H1 (cell line): ENCODE results near the gene WFDC10B. TPM values are rescaled to one million over a fixed set of nuclear protein-coding genes. Genes with fewer than 3 reads are reported as not detected.

Experiments
- CTCF ChIA-PET: fragments of 300-600 bp; sonication (Branson Sonifier 250); formaldehyde crosslinking; loops from one replicate; lab custom pipeline; 2021; ENCODE audit not compliant: partially characterized antibody; lab: Charles Lee
- POLR2A ChIA-PET: fragments of 300-600 bp; sonication (Branson Sonifier 250); formaldehyde crosslinking; loops from one replicate; lab custom pipeline; 2021; ENCODE audit warnings: inconsistent platforms; ENCODE audit not compliant: partially characterized antibody; lab: Charles Lee
- DNase-seq, 2 experiments: peaks; one replicate each; pipeline versions ENCODE4 v3.0.0 to v3.0.0-alpha.2; 2010 to 2022; ENCODE audit warnings: low spot score in 2 of 2, low read depth in 1 of 2, mixed read lengths in 1 of 2
- FAIRE-seq: peaks from 2 replicates; lab custom pipeline; 2011; peaks lifted over from hg19 to GRCh38; lab: Jason Lieb, UNC
- H2AFZ ChIP-seq: 2 replicates; pipeline ENCODE4 v1.8.1; 2012; ENCODE audit warnings: low read length, inconsistent platforms
- H2AK5ac ChIP-seq: 2 replicates; pipeline ENCODE4 v1.6.1; 2013; ENCODE audit warnings: low read depth, low read length
- H2BK120ac ChIP-seq: replicated peaks from 2 replicates; pipeline ENCODE3; 2013; ENCODE audit warnings: low read depth, low read length, inconsistent platforms
- H2BK12ac ChIP-seq: 2 replicates; pipeline ENCODE4 v1.6.1; 2013; ENCODE audit warnings: low read depth, low read length
- H2BK15ac ChIP-seq: 2 replicates; pipeline ENCODE4 v1.6.1; 2013; ENCODE audit warnings: low read length
- H2BK20ac ChIP-seq: 2 replicates; pipeline ENCODE4 v1.6.1; 2013; ENCODE audit warnings: low read length
- H2BK5ac ChIP-seq: 2 replicates; pipeline ENCODE4 v1.6.1; 2013; ENCODE audit warnings: low read depth, low read length
- H3K14ac ChIP-seq: 2 replicates; pipeline ENCODE4 v1.6.1; 2013; ENCODE audit warnings: inconsistent platforms; ENCODE audit not compliant: insufficient read length
- H3K18ac ChIP-seq: 2 replicates; pipeline ENCODE4 v1.6.1; 2013; ENCODE audit warnings: low read length; ENCODE audit errors: extremely low read depth
- H3K23ac ChIP-seq: 2 replicates; pipeline ENCODE4 v1.6.1; 2013; ENCODE audit warnings: inconsistent platforms; ENCODE audit not compliant: insufficient read length
- H3K23me2 ChIP-seq: 2 replicates; pipeline ENCODE4 v1.6.1; 2013; ENCODE audit warnings: low read depth, low read length
- H3K27ac ChIP-seq: 2 replicates; pipeline ENCODE4 v1.6.1; 2011; ENCODE audit warnings: low read depth, low read length, inconsistent platforms
- H3K27me3 ChIP-seq, 4 experiments: replicated peaks in 1 of 4; 1 replicate in 1 of 4; 2 replicates in 3 of 4; pipeline versions ENCODE4 v1.6.1 to v1.8.1; 2011 to 2013; ENCODE audit warnings: low read length in 3 of 4, mild to moderate bottlenecking in 3 of 4, inconsistent platforms in 2 of 4, mixed read lengths in 2 of 4, moderate library complexity in 1 of 4; ENCODE audit not compliant: control insufficient read depth in 3 of 4, insufficient read depth in 3 of 4; ENCODE audit errors: extremely low read depth in 1 of 4
- H3K36me3 ChIP-seq, 4 experiments: 2 replicates each; pipeline versions ENCODE4 v1.6.1 to v1.8.1; 2011 to 2013; ENCODE audit warnings: mild to moderate bottlenecking in 4 of 4, low read length in 3 of 4, moderate library complexity in 2 of 4, control low read depth in 1 of 4, inconsistent platforms in 1 of 4; ENCODE audit not compliant: insufficient read depth in 4 of 4, control insufficient read depth in 2 of 4
- H3K4ac ChIP-seq: replicated peaks from 2 replicates; pipeline ENCODE3; 2013; ENCODE audit warnings: low read length, low read depth, mixed read lengths, inconsistent platforms; ENCODE audit not compliant: insufficient read length
- H3K4me1 ChIP-seq, 4 experiments: replicated peaks in 1 of 4; 1 replicate in 1 of 4; 2 replicates in 3 of 4; pipeline versions ENCODE4 v1.6.1 to v1.8.1; 2011 to 2013; ENCODE audit warnings: low read length in 3 of 4, inconsistent platforms in 2 of 4, mixed read lengths in 1 of 4; ENCODE audit not compliant: insufficient read depth in 4 of 4, control insufficient read depth in 3 of 4
- H3K4me2 ChIP-seq, 2 experiments: 2 replicates each; pipeline versions ENCODE4 v1.6.1 to v1.8.1; 2011 to 2013; ENCODE audit warnings: low read depth in 2 of 2, low read length in 2 of 2, control low read depth in 1 of 2, inconsistent platforms in 1 of 2, mild to moderate bottlenecking in 1 of 2; ENCODE audit not compliant: insufficient read depth in 1 of 2
- H3K4me3 ChIP-seq, 4 experiments: fragments of 200-600, 300-600 bp in 1 of 4; sonication (generic), shearing (Covaris generic), sonication (Bioruptor Twin) in 1 of 4; 2 replicates each; pipeline versions ENCODE4 v1.5.1 to v1.8.1; 2011 to 2016; ENCODE audit warnings: low read length in 4 of 4, low read depth in 3 of 4, control low read depth in 2 of 4, inconsistent platforms in 2 of 4, mild to moderate bottlenecking in 2 of 4, mixed read lengths in 1 of 4, moderate library complexity in 1 of 4; ENCODE audit not compliant: insufficient read depth in 2 of 4; ENCODE audit errors: extremely low read depth in 1 of 4
- H3K56ac ChIP-seq: replicated peaks from 2 replicates; pipeline ENCODE3; 2013; ENCODE audit warnings: low read depth, mild to moderate bottlenecking, mixed read lengths, low read length, inconsistent platforms; ENCODE audit not compliant: insufficient read length
- H3K79me1 ChIP-seq: 2 replicates; pipeline ENCODE4 v1.6.1; 2013; ENCODE audit warnings: low read depth, low read length, control low read depth
- H3K79me2 ChIP-seq, 2 experiments: 2 replicates each; pipeline versions ENCODE4 v1.6.1 to v1.8.1; 2012 to 2013; ENCODE audit warnings: low read length in 2 of 2, mild to moderate bottlenecking in 2 of 2, inconsistent platforms in 1 of 2; ENCODE audit not compliant: insufficient read depth in 2 of 2, control insufficient read depth in 1 of 2
- H3K9ac ChIP-seq, 4 experiments: replicated peaks in 1 of 4; 1 replicate in 1 of 4; 2 replicates in 3 of 4; pipeline versions ENCODE4 v1.6.1 to v1.8.1; 2011 to 2013; ENCODE audit warnings: low read depth in 3 of 4, low read length in 3 of 4, control low read depth in 2 of 4, mild to moderate bottlenecking in 2 of 4, moderate library complexity in 2 of 4, inconsistent platforms in 1 of 4; ENCODE audit errors: extremely low read depth in 1 of 4
- H3K9me3 ChIP-seq, 2 experiments: 2 replicates each; pipeline versions ENCODE4 v1.6.1 to v1.8.1; 2012 to 2013; ENCODE audit warnings: mild to moderate bottlenecking in 2 of 2, moderate library complexity in 2 of 2, control low read depth in 1 of 2, inconsistent platforms in 1 of 2, low read depth in 1 of 2, low read length in 1 of 2, mixed read lengths in 1 of 2; ENCODE audit not compliant: insufficient read depth in 2 of 2
- H4K20me1 ChIP-seq, 2 experiments: replicated peaks in 1 of 2; 2 replicates each; pipeline versions ENCODE3 to v1.8.1; 2011 to 2013; ENCODE audit warnings: inconsistent platforms in 2 of 2, low read length in 2 of 2, mild to moderate bottlenecking in 1 of 2; ENCODE audit not compliant: insufficient read depth in 2 of 2, control insufficient read depth in 1 of 2
- H4K5ac ChIP-seq: 2 replicates; pipeline ENCODE4 v1.6.1; 2013; ENCODE audit warnings: low read length, low read depth, mixed read lengths, inconsistent platforms; ENCODE audit not compliant: insufficient read length
- H4K8ac ChIP-seq: 2 replicates; pipeline ENCODE4 v1.8.0; 2013; ENCODE audit warnings: mild to moderate bottlenecking, moderate library complexity, low read length, inconsistent platforms; ENCODE audit not compliant: insufficient read depth; ENCODE audit errors: extremely low read depth
- H4K91ac ChIP-seq: replicated peaks from 2 replicates; pipeline ENCODE3; 2013; ENCODE audit warnings: low read length, mixed read lengths, inconsistent platforms; ENCODE audit not compliant: insufficient read length
- BACH1 ChIP-seq: IDR thresholded peaks from 2 replicates; pipeline ENCODE4 v1.6.1; 2012; ENCODE audit warnings: low read length, improper control_type of control experiment
- BCL11A ChIP-seq, 2 experiments: IDR thresholded peaks; one replicate each; pipeline ENCODE4 v1.6.1; 2011; ENCODE audit warnings: low read depth in 2 of 2, low read length in 2 of 2, mild to moderate bottlenecking in 2 of 2
- JUN ChIP-seq: IDR thresholded peaks from 2 replicates; pipeline ENCODE4 v1.6.1; 2011; ENCODE audit warnings: low read depth, mild to moderate bottlenecking, improper control_type of control experiment, low read length
- NRF1 ChIP-seq: IDR thresholded peaks from 2 replicates; pipeline ENCODE4 v1.6.1; 2011; ENCODE audit warnings: mild to moderate bottlenecking, low read depth, low read length, improper control_type of control experiment
- POLR2A ChIP-seq, 2 experiments: IDR thresholded peaks; 1 replicate in 1 of 2; 2 replicates in 1 of 2; pipeline ENCODE4 v1.6.1; 2011; ENCODE audit warnings: low read depth in 2 of 2, low read length in 2 of 2, mild to moderate bottlenecking in 2 of 2; ENCODE audit errors: control extremely low read depth in 1 of 2
- SAP30 ChIP-seq: fragments of 300-600 bp; sonication (generic); IDR thresholded peaks from 2 replicates; pipeline ENCODE4 v1.7.1; 2012; ENCODE audit warnings: low read length, moderate library complexity, mild to moderate bottlenecking, inconsistent platforms; ENCODE audit not compliant: insufficient read depth, insufficient replicate concordance
- SP2 ChIP-seq: IDR thresholded peaks from 2 replicates; pipeline ENCODE4 v1.6.1; 2012; ENCODE audit warnings: mild to moderate bottlenecking, low read length, inconsistent platforms
- SP4 ChIP-seq: IDR thresholded peaks from 2 replicates; pipeline ENCODE4 v1.6.1; 2012; ENCODE audit warnings: low read length, inconsistent platforms
- SRF ChIP-seq: IDR thresholded peaks from 2 replicates; pipeline ENCODE4 v1.6.1; 2011; ENCODE audit warnings: mild to moderate bottlenecking, low read depth, low read length, moderate library complexity
- TBP ChIP-seq: IDR thresholded peaks from 2 replicates; pipeline ENCODE4 v1.6.1; 2011; ENCODE audit warnings: low read depth, low read length, improper control_type of control experiment
- YY1 ChIP-seq: IDR thresholded peaks from 2 replicates; pipeline ENCODE4 v1.6.1; 2011; ENCODE audit warnings: low read depth, mild to moderate bottlenecking, low read length
- polyA plus RNA-seq, 7 experiments: library from polyadenylated mRNA; depleted of rRNA in 3 of 7; stranded (reverse) in 5 of 7; unstranded in 2 of 7; fragments of >200 nt in 5 of 7; fragments of 200-250 nt in 2 of 7; gene quantifications; 1 replicate in 5 of 7; 2 replicates in 1 of 7; 4 replicates in 1 of 7; pipeline versions ENCODE4 v1.2.1 to v1.2.3, GENCODE V29; 2011 to 2013; ENCODE audit warnings: missing spikeins in 2 of 7, mixed read lengths in 2 of 7
- total RNA-seq: library from RNA; stranded (reverse); fragmentation: NEBNext Ultra II Directional; extraction: Animal tissue kit (Norgen Biotek cat#: 25700); gene quantifications from 2 replicates; pipeline ENCODE4 v1.2.1, GENCODE V29; 2021

WFDC10B gene
- total and polyA plus RNA-seq, 2 of the 8 experiments (the other 6 are each of a cell fraction or from before 2014, with no cell fraction given), result 0.21 to 0.54 TPM

DNA sequence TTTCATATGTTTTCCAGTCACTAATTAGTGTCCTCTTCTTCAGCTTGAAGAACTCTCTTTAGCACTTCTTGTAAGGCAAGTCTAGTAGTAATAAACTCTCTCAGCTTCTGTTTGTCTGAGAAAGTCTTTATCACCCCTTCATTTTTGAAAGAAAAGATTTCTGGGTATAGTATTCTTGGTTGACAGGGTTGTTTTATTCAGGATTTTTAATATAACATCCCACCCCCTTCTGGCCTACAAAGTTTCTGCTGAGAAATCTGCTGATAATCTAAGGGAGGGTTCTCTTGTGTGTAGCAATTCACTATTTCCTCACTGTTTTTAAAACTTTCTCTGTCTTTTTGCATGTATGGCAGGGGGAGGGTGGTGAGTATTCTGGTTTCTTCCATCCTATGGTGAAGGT, 25.2 kb downstream of the WFDC10B start:
- TF ChIP-seq BACH1 (no peak), SRF (no peak), NRF1 (no peak), SP2 (no peak), SP4 (no peak), YY1 (no peak), BCL11A (IDR thresholded peaks at IDR 0.05; ENCODE audit: low read depth in 2 of 2, low read length in 2 of 2) (no peak), JUN (no peak), SAP30 (no peak), TBP (no peak), POLR2A (IDR thresholded peaks at IDR 0.05; ENCODE audit: control extremely low read depth in 1 of 2, low read depth in 2 of 2, low read length in 2 of 2) (no peak)
- TF ChIP-seq, all 59 proteins: peak for 0
- Histone ChIP-seq H4K20me1 (no peaks in the 10 kb centered on the region), H3K18ac (no peak overlapping the region), H3K27ac (no peak overlapping the region), H2BK15ac (no peak overlapping the region), H3K27me3 (no peaks in the 10 kb centered on the region), H3K4me3 (no peak overlapping the region), H3K56ac (no peak overlapping the region), H3K4me2 (no peak overlapping the region), H3K23me2 (no peaks in the 10 kb centered on the region), H2BK12ac (no peak overlapping the region), H2BK120ac (no peak overlapping the region), H4K5ac (no peak overlapping the region), H4K8ac (no peak overlapping the region), H2BK5ac (no peak overlapping the region), H3K23ac (no peak overlapping the region), H3K79me2 (no peaks in the 10 kb centered on the region), H2BK20ac (no peak overlapping the region), H3K4ac (no peak overlapping the region), H4K91ac (no peak overlapping the region), H3K9me3 (peaks cover 10 to 18% of the 10 kb centered on the region in 2 experiments; a peak in 3 of 4 replicates), H3K79me1 (no peaks in the 10 kb centered on the region), H3K4me1 (no peaks in the 10 kb centered on the region), H3K9ac (no peak overlapping the region), H2AFZ (no peak overlapping the region), H3K14ac (no peak overlapping the region), H3K36me3 (no peaks in the 10 kb centered on the region), H2AK5ac (no peak overlapping the region)
- FAIRE-seq (no peak), DNase-seq (no peak)
- ChIA-PET CTCF (interaction anchor here (0.7 to 2.2 kb wide), 5 partner anchors 15 to 357 kb away, joined by 3 to 12 read pairs (median 3); partner anchors contain the start of gene WFDC10A), POLR2A (no interaction called here)
